K562 (cell line): ENCODE data around the gene KIN. TPM values are rescaled to one million over a fixed set of nuclear protein-coding genes. Genes with fewer than 3 reads are reported as not detected.

Experiments
- CHAMP1 ChIP-seq: fragments of 450-650 bp; IDR thresholded peaks from 2 replicates; pipeline ENCODE4 v1.6.1; 2016; ENCODE audit warnings: mild to moderate bottlenecking
- CLOCK ChIP-seq: fragments of 250-450 bp; sonication (Bioruptor Pico); IDR thresholded peaks from 2 replicates; pipeline ENCODE4 v1.4.0; 2020; ENCODE audit warnings: mild to moderate bottlenecking, moderate library complexity, borderline replicate concordance
- LARP7 ChIP-seq: fragments of 450-650 bp; IDR thresholded peaks from 2 replicates; pipeline ENCODE4 v1.6.1; 2016
- NEUROD1 ChIP-seq: fragments of 150-350 bp; IDR thresholded peaks from 2 replicates; pipeline ENCODE4 v1.6.1; 2014; ENCODE audit warnings: borderline replicate concordance, low read length, low read depth; ENCODE audit not compliant: partially characterized antibody
- NR2C2 ChIP-seq, 2 experiments: fragments of 200-800 bp in 1 of 2; sonication (Bioruptor generic) in 1 of 2; sonication (generic) in 1 of 2; formaldehyde crosslinking in 1 of 2; IDR thresholded peaks; 2 replicates each; pipeline versions ENCODE4 v1.6.1 to v1.8.0; 2016 to 2022; ENCODE audit warnings: mild to moderate bottlenecking in 1 of 2, missing compliant biosample characterization in 1 of 2, missing genetic modification characterization in 1 of 2, missing genetic modification reagents in 1 of 2
- PTTG1 ChIP-seq: fragments of 450-650 bp; IDR thresholded peaks from 2 replicates; pipeline ENCODE4 v1.6.1; 2016; ENCODE audit warnings: low read depth, mild to moderate bottlenecking, missing genetic modification characterization, missing compliant biosample characterization
- TEAD1 ChIP-seq, 2 experiments: fragments of 450-650 bp in 1 of 2; sonication (generic) in 1 of 2; formaldehyde crosslinking; IDR thresholded peaks; 2 replicates each; pipeline versions ENCODE4 v1.4.0 to v1.8.0; 2020 to 2022; ENCODE audit warnings: mild to moderate bottlenecking in 2 of 2, missing genetic modification reagents in 1 of 2
- UBTF ChIP-seq, 2 experiments: IDR thresholded peaks; 2 replicates each; pipeline ENCODE4 v1.6.1; 2012; ENCODE audit warnings: improper control_type of control experiment in 2 of 2, low read depth in 2 of 2, low read length in 2 of 2, borderline replicate concordance in 1 of 2
- ZBTB11 ChIP-seq, 3 experiments: fragments of 200-800 bp in 1 of 3; fragments of 250-450 bp in 1 of 3; fragments of 450-650 bp in 1 of 3; sonication (Bioruptor Pico) in 1 of 3; sonication (Bioruptor generic) in 1 of 3; formaldehyde crosslinking in 1 of 3; IDR thresholded peaks; 2 replicates each; pipeline versions ENCODE4 v1.6.1 to v1.8.0; 2016 to 2022; ENCODE audit warnings: mild to moderate bottlenecking in 2 of 3, missing genetic modification characterization in 2 of 3, missing compliant biosample characterization in 1 of 3, moderate library complexity in 1 of 3
- polyA plus RNA-seq, 8 experiments: library from polyadenylated mRNA; depleted of rRNA in 4 of 8; stranded (reverse) in 5 of 8; unstranded in 3 of 8; fragments of >200 nt; fragmentation: Nextera tagmentation in 2 of 8; fragmentation: Illumina TruSeq in 1 of 8; extraction: Ambion mirVana in 2 of 8; extraction: Trizol in 1 of 8; gene quantifications; 2 replicates each; pipeline versions ENCODE4 v1.2.1 to v1.2.3, GENCODE V29; 2011 to 2014; ENCODE audit warnings: inconsistent platforms in 1 of 8, missing spikeins in 1 of 8
- total RNA-seq, 7 experiments: library from RNA; depleted of rRNA in 6 of 7; stranded (reverse); fragments of >200 nt in 6 of 7; fragmentation: Illumina TruSeq in 2 of 7; extraction: Trizol in 2 of 7; gene quantifications; 2 replicates each; pipeline versions ENCODE4 v1.2.1 to v1.2.3, GENCODE V29; 2011 to 2021; ENCODE audit warnings: low replicate concordance in 1 of 7

Gene KIN
- total and polyA plus RNA-seq, 9 of the 15 experiments (the other 6 are each of a cell fraction or from before 2014, with no cell fraction given), result 11.7 to 35.6 (median 16.0) TPM

- TF ChIP-seq ZBTB11 (CRISPR knock-in tag; IDR thresholded peaks at IDR 0.05) (no peak), CLOCK (CRISPR knock-in tag) (no peak), NEUROD1 (no peak), LARP7 (no peak), TEAD1 (CRISPR knock-in tag; IDR thresholded peaks at IDR 0.05) (no peak), PTTG1 (tag) (no peak), NR2C2 (CRISPR knock-in tag; IDR thresholded peaks at IDR 0.05) (no peak), NR2C2 (tag; IDR thresholded peaks at IDR 0.05) (no peak), CHAMP1 (no peak), UBTF (IDR thresholded peaks at IDR 0.05; ENCODE audit: borderline replicate concordance in 1 of 2, low read depth in 2 of 2, low read length in 2 of 2) (no peak)
Observed at GRCh38 chr10:7797582-7797981, 9.8 kb upstream of the KIN start (continued).
